H1 (cell line): Measurements from ENCODE around the gene AHDC1. TPM values are rescaled to one million over a fixed set of nuclear protein-coding genes. Genes with fewer than 3 reads are reported as not detected.

Experiments
- CTCF ChIA-PET: fragments of 300-600 bp; sonication (Branson Sonifier 250); formaldehyde crosslinking; loops from one replicate; lab custom pipeline; 2021; ENCODE audit not compliant: partially characterized antibody; lab: Charles Lee
- POLR2A ChIA-PET: fragments of 300-600 bp; sonication (Branson Sonifier 250); formaldehyde crosslinking; loops from one replicate; lab custom pipeline; 2021; ENCODE audit warnings: inconsistent platforms; ENCODE audit not compliant: partially characterized antibody; lab: Charles Lee
- DNase-seq, 2 experiments: peaks; one replicate each; pipeline versions ENCODE4 v3.0.0 to v3.0.0-alpha.2; 2010 to 2022; ENCODE audit warnings: low spot score in 2 of 2, low read depth in 1 of 2, mixed read lengths in 1 of 2
- FAIRE-seq: peaks from 2 replicates; lab custom pipeline; 2011; peaks lifted over from hg19 to GRCh38; lab: Jason Lieb, UNC
- H2AFZ ChIP-seq: 2 replicates; pipeline ENCODE4 v1.8.1; 2012; ENCODE audit warnings: low read length, inconsistent platforms
- H2AK5ac ChIP-seq: 2 replicates; pipeline ENCODE4 v1.6.1; 2013; ENCODE audit warnings: low read depth, low read length
- H2BK120ac ChIP-seq: replicated peaks from 2 replicates; pipeline ENCODE3; 2013; ENCODE audit warnings: low read depth, low read length, inconsistent platforms
- H2BK12ac ChIP-seq: 2 replicates; pipeline ENCODE4 v1.6.1; 2013; ENCODE audit warnings: low read depth, low read length
- H2BK15ac ChIP-seq: 2 replicates; pipeline ENCODE4 v1.6.1; 2013; ENCODE audit warnings: low read length
- H2BK20ac ChIP-seq: 2 replicates; pipeline ENCODE4 v1.6.1; 2013; ENCODE audit warnings: low read length
- H2BK5ac ChIP-seq: 2 replicates; pipeline ENCODE4 v1.6.1; 2013; ENCODE audit warnings: low read depth, low read length
- H3K14ac ChIP-seq: 2 replicates; pipeline ENCODE4 v1.6.1; 2013; ENCODE audit warnings: inconsistent platforms; ENCODE audit not compliant: insufficient read length
- H3K18ac ChIP-seq: 2 replicates; pipeline ENCODE4 v1.6.1; 2013; ENCODE audit warnings: low read length; ENCODE audit errors: extremely low read depth
- H3K23ac ChIP-seq: 2 replicates; pipeline ENCODE4 v1.6.1; 2013; ENCODE audit warnings: inconsistent platforms; ENCODE audit not compliant: insufficient read length
- H3K23me2 ChIP-seq: 2 replicates; pipeline ENCODE4 v1.6.1; 2013; ENCODE audit warnings: low read depth, low read length
- H3K27ac ChIP-seq: 2 replicates; pipeline ENCODE4 v1.6.1; 2011; ENCODE audit warnings: low read depth, low read length, inconsistent platforms
- H3K27me3 ChIP-seq, 4 experiments: replicated peaks in 1 of 4; 1 replicate in 1 of 4; 2 replicates in 3 of 4; pipeline versions ENCODE4 v1.6.1 to v1.8.1; 2011 to 2013; ENCODE audit warnings: low read length in 3 of 4, mild to moderate bottlenecking in 3 of 4, inconsistent platforms in 2 of 4, mixed read lengths in 2 of 4, moderate library complexity in 1 of 4; ENCODE audit not compliant: control insufficient read depth in 3 of 4, insufficient read depth in 3 of 4; ENCODE audit errors: extremely low read depth in 1 of 4
- H3K36me3 ChIP-seq, 4 experiments: 2 replicates each; pipeline versions ENCODE4 v1.6.1 to v1.8.1; 2011 to 2013; ENCODE audit warnings: mild to moderate bottlenecking in 4 of 4, low read length in 3 of 4, moderate library complexity in 2 of 4, control low read depth in 1 of 4, inconsistent platforms in 1 of 4; ENCODE audit not compliant: insufficient read depth in 4 of 4, control insufficient read depth in 2 of 4
- H3K4ac ChIP-seq: replicated peaks from 2 replicates; pipeline ENCODE3; 2013; ENCODE audit warnings: low read length, low read depth, mixed read lengths, inconsistent platforms; ENCODE audit not compliant: insufficient read length
- H3K4me1 ChIP-seq, 4 experiments: replicated peaks in 1 of 4; 1 replicate in 1 of 4; 2 replicates in 3 of 4; pipeline versions ENCODE4 v1.6.1 to v1.8.1; 2011 to 2013; ENCODE audit warnings: low read length in 3 of 4, inconsistent platforms in 2 of 4, mixed read lengths in 1 of 4; ENCODE audit not compliant: insufficient read depth in 4 of 4, control insufficient read depth in 3 of 4
- H3K4me2 ChIP-seq, 2 experiments: 2 replicates each; pipeline versions ENCODE4 v1.6.1 to v1.8.1; 2011 to 2013; ENCODE audit warnings: low read depth in 2 of 2, low read length in 2 of 2, control low read depth in 1 of 2, inconsistent platforms in 1 of 2, mild to moderate bottlenecking in 1 of 2; ENCODE audit not compliant: insufficient read depth in 1 of 2
- H3K4me3 ChIP-seq, 4 experiments: fragments of 200-600, 300-600 bp in 1 of 4; sonication (generic), shearing (Covaris generic), sonication (Bioruptor Twin) in 1 of 4; 2 replicates each; pipeline versions ENCODE4 v1.5.1 to v1.8.1; 2011 to 2016; ENCODE audit warnings: low read length in 4 of 4, low read depth in 3 of 4, control low read depth in 2 of 4, inconsistent platforms in 2 of 4, mild to moderate bottlenecking in 2 of 4, mixed read lengths in 1 of 4, moderate library complexity in 1 of 4; ENCODE audit not compliant: insufficient read depth in 2 of 4; ENCODE audit errors: extremely low read depth in 1 of 4
- H3K56ac ChIP-seq: replicated peaks from 2 replicates; pipeline ENCODE3; 2013; ENCODE audit warnings: low read depth, mild to moderate bottlenecking, mixed read lengths, low read length, inconsistent platforms; ENCODE audit not compliant: insufficient read length
- H3K79me1 ChIP-seq: 2 replicates; pipeline ENCODE4 v1.6.1; 2013; ENCODE audit warnings: low read depth, low read length, control low read depth
- H3K79me2 ChIP-seq, 2 experiments: 2 replicates each; pipeline versions ENCODE4 v1.6.1 to v1.8.1; 2012 to 2013; ENCODE audit warnings: low read length in 2 of 2, mild to moderate bottlenecking in 2 of 2, inconsistent platforms in 1 of 2; ENCODE audit not compliant: insufficient read depth in 2 of 2, control insufficient read depth in 1 of 2
- H3K9ac ChIP-seq, 4 experiments: replicated peaks in 1 of 4; 1 replicate in 1 of 4; 2 replicates in 3 of 4; pipeline versions ENCODE4 v1.6.1 to v1.8.1; 2011 to 2013; ENCODE audit warnings: low read depth in 3 of 4, low read length in 3 of 4, control low read depth in 2 of 4, mild to moderate bottlenecking in 2 of 4, moderate library complexity in 2 of 4, inconsistent platforms in 1 of 4; ENCODE audit errors: extremely low read depth in 1 of 4
- H3K9me3 ChIP-seq, 2 experiments: 2 replicates each; pipeline versions ENCODE4 v1.6.1 to v1.8.1; 2012 to 2013; ENCODE audit warnings: mild to moderate bottlenecking in 2 of 2, moderate library complexity in 2 of 2, control low read depth in 1 of 2, inconsistent platforms in 1 of 2, low read depth in 1 of 2, low read length in 1 of 2, mixed read lengths in 1 of 2; ENCODE audit not compliant: insufficient read depth in 2 of 2
- H4K20me1 ChIP-seq, 2 experiments: replicated peaks in 1 of 2; 2 replicates each; pipeline versions ENCODE3 to v1.8.1; 2011 to 2013; ENCODE audit warnings: inconsistent platforms in 2 of 2, low read length in 2 of 2, mild to moderate bottlenecking in 1 of 2; ENCODE audit not compliant: insufficient read depth in 2 of 2, control insufficient read depth in 1 of 2
- H4K5ac ChIP-seq: 2 replicates; pipeline ENCODE4 v1.6.1; 2013; ENCODE audit warnings: low read length, low read depth, mixed read lengths, inconsistent platforms; ENCODE audit not compliant: insufficient read length
- H4K8ac ChIP-seq: 2 replicates; pipeline ENCODE4 v1.8.0; 2013; ENCODE audit warnings: mild to moderate bottlenecking, moderate library complexity, low read length, inconsistent platforms; ENCODE audit not compliant: insufficient read depth; ENCODE audit errors: extremely low read depth
- H4K91ac ChIP-seq: replicated peaks from 2 replicates; pipeline ENCODE3; 2013; ENCODE audit warnings: low read length, mixed read lengths, inconsistent platforms; ENCODE audit not compliant: insufficient read length
- CHD2 ChIP-seq: IDR thresholded peaks from 2 replicates; pipeline ENCODE4 v1.6.1; 2012; ENCODE audit warnings: low read length, improper control_type of control experiment
- HDAC2 ChIP-seq, 2 experiments: fragments of 300-600 bp in 1 of 2; sonication (generic) in 1 of 2; IDR thresholded peaks; 2 replicates each; pipeline ENCODE4 v1.6.1; 2011 to 2012; ENCODE audit warnings: low read depth in 2 of 2, low read length in 2 of 2, mild to moderate bottlenecking in 2 of 2, moderate library complexity in 2 of 2, borderline replicate concordance in 1 of 2, inconsistent platforms in 1 of 2
- KDM1A ChIP-seq: fragments of 200-600, 300-600 bp; sonication (generic); IDR thresholded peaks from 2 replicates; pipeline ENCODE4 v1.7.1; 2016; ENCODE audit warnings: mild to moderate bottlenecking, low read length, borderline replicate concordance
- POLR2AphosphoS5 ChIP-seq: IDR thresholded peaks from 2 replicates; pipeline ENCODE4 v1.6.1; 2011; ENCODE audit warnings: low read depth, low read length
- RXRA ChIP-seq: IDR thresholded peaks from 2 replicates; pipeline ENCODE4 v1.6.1; 2011; ENCODE audit warnings: low read depth, mild to moderate bottlenecking, low read length, moderate library complexity; ENCODE audit not compliant: insufficient read depth
- SIN3A ChIP-seq, 2 experiments: IDR thresholded peaks in 1 of 2; conservative IDR thresholded peaks in 1 of 2; 2 replicates each; pipeline ENCODE4 v1.6.1; 2011 to 2012; ENCODE audit warnings: low read length in 2 of 2, improper control_type of control experiment in 1 of 2, low read depth in 1 of 2, mild to moderate bottlenecking in 1 of 2
- SP4 ChIP-seq: IDR thresholded peaks from 2 replicates; pipeline ENCODE4 v1.6.1; 2012; ENCODE audit warnings: low read length, inconsistent platforms
- TBP ChIP-seq: IDR thresholded peaks from 2 replicates; pipeline ENCODE4 v1.6.1; 2011; ENCODE audit warnings: low read depth, low read length, improper control_type of control experiment
- whole genome bisulfite sequencing, 2 experiments: shearing (Covaris generic) in 1 of 2; methylation state at CpG; one replicate each; pipeline versions ENCODE4 v1.1.6 to v1.1.7; 2013 to 2015; ENCODE audit warnings: low lambda C conversion rate in 2 of 2, mixed read lengths in 2 of 2, inconsistent platforms in 1 of 2, low coverage in 1 of 2, missing lambda C conversion rate in 1 of 2; ENCODE audit not compliant: insufficient replicate concordance in 2 of 2, insufficient coverage in 1 of 2, insufficient read length in 1 of 2; ENCODE audit errors: extremely low coverage in 1 of 2, missing lambda C conversion rate in 1 of 2; 5-methylcytosine and 5-hydroxymethylcytosine counted together
- polyA plus RNA-seq, 7 experiments: library from polyadenylated mRNA; depleted of rRNA in 3 of 7; stranded (reverse) in 5 of 7; unstranded in 2 of 7; fragments of >200 nt in 5 of 7; fragments of 200-250 nt in 2 of 7; gene quantifications; 1 replicate in 5 of 7; 2 replicates in 1 of 7; 4 replicates in 1 of 7; pipeline versions ENCODE4 v1.2.1 to v1.2.3, GENCODE V29; 2011 to 2013; ENCODE audit warnings: missing spikeins in 2 of 7, mixed read lengths in 2 of 7
- total RNA-seq: library from RNA; stranded (reverse); fragmentation: NEBNext Ultra II Directional; extraction: Animal tissue kit (Norgen Biotek cat#: 25700); gene quantifications from 2 replicates; pipeline ENCODE4 v1.2.1, GENCODE V29; 2021
- TF ChIP-seq, protein P1 (sequence below), 3 experiments: IDR thresholded peaks; 1 replicate in 2 of 3; 2 replicates in 1 of 3; pipeline versions ENCODE4 v1.5.1 to v1.6.1; 2011; ENCODE audit warnings: low read length in 3 of 3, mild to moderate bottlenecking in 3 of 3, inconsistent platforms in 2 of 3, low read depth in 1 of 3, moderate library complexity in 1 of 3; ENCODE audit not compliant: insufficient read depth in 1 of 3; ENCODE audit errors: control extremely low read depth in 1 of 3

Gene AHDC1
- total and polyA plus RNA-seq, 2 of the 8 experiments (the other 6 are each of a cell fraction or from before 2014, with no cell fraction given): 4.4 to 35.1 TPM

DNA sequence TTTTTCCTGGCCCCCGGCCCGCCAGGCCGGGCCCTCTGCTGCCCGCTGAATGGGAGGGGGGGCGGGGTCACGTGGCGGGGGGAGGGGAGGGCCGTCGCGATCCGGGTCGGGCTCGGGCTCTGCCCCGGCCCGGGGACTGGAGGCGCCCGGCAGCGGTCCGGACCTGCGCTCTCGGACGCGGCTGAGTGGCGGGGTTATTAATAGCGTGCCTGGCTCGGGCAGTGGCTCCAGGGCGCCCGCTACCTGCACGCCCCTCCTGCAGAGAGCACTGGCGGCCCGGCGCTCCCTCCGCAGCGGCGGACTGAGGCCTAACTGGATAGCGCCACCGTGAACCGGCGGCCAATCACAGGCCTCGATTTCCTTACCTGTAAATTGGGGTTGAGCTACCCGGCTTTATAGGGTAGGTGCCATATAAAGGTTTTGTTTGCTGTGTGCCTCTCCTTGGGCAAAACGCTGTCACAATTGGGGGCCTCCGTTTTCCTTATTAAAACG is 28.1 kb downstream of the AHDC1 start:
- H3K23ac ChIP-seq: no peak overlapping the region
- H4K8ac ChIP-seq: peak overlapping the region; percentile 92
- ChIA-PET POLR2A (interaction anchor here (0.6 to 25.0 kb wide), 8 partner anchors 8 to 133 kb away, joined by 3 to 355 read pairs (median 6); partner anchors contain the start of gene AHDC1), CTCF (interaction anchor here (1.1 to 56.1 kb wide), 13 partner anchors 8 to 163 kb away, joined by 3 to 1807 read pairs (median 7); partner anchors contain the start of gene AHDC1)
- peak overlapping the region; percentile 81; the same call in 1 of the 2 replicates for H3K27ac ChIP-seq
- no peak overlapping the region for H2BK120ac ChIP-seq
- H2BK20ac ChIP-seq: no peak overlapping the region
- H4K5ac ChIP-seq: no peak overlapping the region
- H3K4ac ChIP-seq: no peak overlapping the region
- H3K9me3 ChIP-seq: no peaks in the 10 kb centered on the region
- peaks cover 2 to 20% of the 10 kb centered on the region in 2 experiments for H4K20me1 ChIP-seq
- H3K79me2 ChIP-seq: peaks cover 0 to 36% of the 10 kb centered on the region in 2 experiments; a peak in 2 of 4 replicates
- 0 out of 2 replicates have a peak overlapping the region, but pooled peaks have one; percentile 92 for H2BK15ac ChIP-seq
- H2AK5ac ChIP-seq: no peak overlapping the region
- peak overlapping the region; percentile 78; the same call in 1 of the 2 replicates for H2BK5ac ChIP-seq
- H3K18ac ChIP-seq: peak overlapping the region; percentile 60; the same call in 1 of the 2 replicates
- FAIRE-seq (no peak), DNase-seq (peak in 1 of 2 experiments; percentile 85)
- H2AFZ ChIP-seq: no peak overlapping the region
- H3K36me3 ChIP-seq: no peaks in the 10 kb centered on the region
- H3K27me3 ChIP-seq: no peaks in the 10 kb centered on the region
- 4% methylated on average over 15 of the region's 44 CpGs; no CpG with 5 or more reads in 1 of the 2 experiments for WGBS, 2 experiments
- H3K4me3 ChIP-seq: peak overlapping the region; percentile 34 to 62 (median 40)
- 0 out of 2 replicates have a peak overlapping the region, but pooled peaks have one; percentile 53 for H2BK12ac ChIP-seq
- H4K91ac ChIP-seq: no peak overlapping the region
- peaks cover 2% of the 10 kb centered on the region; the same call in 1 of the 2 replicates for H3K23me2 ChIP-seq
- H3K56ac ChIP-seq: peak overlapping the region; percentile 17
- H3K4me1 ChIP-seq: peaks cover 36 to 48% (median 39%) of the 10 kb centered on the region in 4 experiments
- H3K14ac ChIP-seq: no peak overlapping the region
- H3K9ac ChIP-seq: peak overlapping the region in 3 of 4 experiments; percentile 54 to 81 (median 58); a peak in 4 of 7 replicates
- H3K79me1 ChIP-seq: peaks cover 14% of the 10 kb centered on the region
- H3K4me2 ChIP-seq: peak overlapping the region; percentile 64 to 65
- TF ChIP-seq TBP: peak; percentile 40; the same call in 1 of the 2 replicates
- TF ChIP-seq, protein P1, sequence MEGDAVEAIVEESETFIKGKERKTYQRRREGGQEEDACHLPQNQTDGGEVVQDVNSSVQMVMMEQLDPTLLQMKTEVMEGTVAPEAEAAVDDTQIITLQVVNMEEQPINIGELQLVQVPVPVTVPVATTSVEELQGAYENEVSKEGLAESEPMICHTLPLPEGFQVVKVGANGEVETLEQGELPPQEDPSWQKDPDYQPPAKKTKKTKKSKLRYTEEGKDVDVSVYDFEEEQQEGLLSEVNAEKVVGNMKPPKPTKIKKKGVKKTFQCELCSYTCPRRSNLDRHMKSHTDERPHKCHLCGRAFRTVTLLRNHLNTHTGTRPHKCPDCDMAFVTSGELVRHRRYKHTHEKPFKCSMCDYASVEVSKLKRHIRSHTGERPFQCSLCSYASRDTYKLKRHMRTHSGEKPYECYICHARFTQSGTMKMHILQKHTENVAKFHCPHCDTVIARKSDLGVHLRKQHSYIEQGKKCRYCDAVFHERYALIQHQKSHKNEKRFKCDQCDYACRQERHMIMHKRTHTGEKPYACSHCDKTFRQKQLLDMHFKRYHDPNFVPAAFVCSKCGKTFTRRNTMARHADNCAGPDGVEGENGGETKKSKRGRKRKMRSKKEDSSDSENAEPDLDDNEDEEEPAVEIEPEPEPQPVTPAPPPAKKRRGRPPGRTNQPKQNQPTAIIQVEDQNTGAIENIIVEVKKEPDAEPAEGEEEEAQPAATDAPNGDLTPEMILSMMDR (IDR thresholded peaks at IDR 0.05; ENCODE audit: control extremely low read depth in 1 of 3, insufficient read depth in 1 of 3, low read depth in 1 of 3, low read length in 3 of 3): peak in 1 of 3 experiments; percentile 17; a peak in 1 of 4 replicates
- TF ChIP-seq RXRA: no peak
- no peak for TF ChIP-seq CHD2
- no peak for TF ChIP-seq SP4
- TF ChIP-seq KDM1A: peak; percentile 95
- TF ChIP-seq HDAC2 (IDR thresholded peaks at IDR 0.05; ENCODE audit: borderline replicate concordance in 1 of 2, low read depth in 2 of 2, low read length in 2 of 2): peak; percentile 83 to 87; a peak in 3 of 4 replicates
- TF ChIP-seq SIN3A (conservative IDR thresholded peaks at IDR 0.05 in 1 of 2, IDR thresholded peaks at IDR 0.05 in 1 of 2; ENCODE audit: low read depth in 1 of 2, low read length in 2 of 2): no peak
- TF ChIP-seq POLR2AphosphoS5: 0 out of 2 replicates have a peak, but pooled peaks have one; percentile 36
